GM23338 (cell line): ENCODE data around the gene MMP25. TPM values are rescaled to one million over a fixed set of nuclear protein-coding genes. Genes with fewer than 3 reads are reported as not detected.

Experiments used
- ATAC-seq: fragments of 200-7000 bp; cut with Tn5 transposase; 3 replicates; pipeline ENCODE4 v1.9.1; 2020
- DNase-seq: peaks from one replicate; pipeline ENCODE4 v3.0.0-alpha.2; 2015; ENCODE audit warnings: low spot score
- H2AFZ ChIP-seq: fragments of 200-600 bp; sonication (generic); 2 replicates; pipeline ENCODE4 v1.8.0; 2016; ENCODE audit warnings: antibody characterized with exemption, mild to moderate bottlenecking, moderate library complexity
- H3F3A ChIP-seq: fragments of 200-600 bp; sonication (generic); replicated peaks from 2 replicates; pipeline ENCODE4 v1.8.0; 2017; ENCODE audit warnings: antibody characterized with exemption, mixed run types, low read depth
- H3K27ac ChIP-seq: fragments of 200-600 bp; sonication (generic); 2 replicates; pipeline ENCODE4 v1.6.1; 2016; ENCODE audit warnings: low read depth
- H3K27me3 ChIP-seq: fragments of 200-600 bp; sonication (generic); 2 replicates; pipeline ENCODE4 v1.8.0; 2016; ENCODE audit warnings: mild to moderate bottlenecking, mixed run types, moderate library complexity; ENCODE audit not compliant: insufficient read depth
- H3K36me3 ChIP-seq: fragments of 200-600 bp; sonication (generic); 2 replicates; pipeline ENCODE4 v1.8.0; 2016; ENCODE audit warnings: mild to moderate bottlenecking; ENCODE audit not compliant: insufficient read depth
- H3K4me1 ChIP-seq: fragments of 200-600 bp; sonication (generic); 2 replicates; pipeline ENCODE4 v1.8.0; 2016; ENCODE audit warnings: mild to moderate bottlenecking, moderate library complexity; ENCODE audit not compliant: insufficient read depth
- H3K4me2 ChIP-seq: fragments of 200-600 bp; sonication (generic); 2 replicates; pipeline ENCODE4 v1.7.1; 2017; ENCODE audit warnings: mixed run types
- H3K4me3 ChIP-seq: fragments of 200-600 bp; sonication (generic); 2 replicates; pipeline ENCODE4 v1.6.1; 2016; ENCODE audit warnings: mixed run types
- H3K79me2 ChIP-seq: fragments of 200-600 bp; sonication (generic); replicated peaks from 2 replicates; pipeline ENCODE4 v1.8.0; 2017; ENCODE audit warnings: mild to moderate bottlenecking; ENCODE audit not compliant: insufficient read depth
- H3K9me2 ChIP-seq: fragments of 200-600 bp; sonication (generic); 2 replicates; pipeline ENCODE4 v1.8.0; 2017; ENCODE audit not compliant: insufficient read depth
- H4K20me1 ChIP-seq: fragments of 200-600 bp; sonication (generic); replicated peaks from 2 replicates; pipeline ENCODE4 v1.8.0; 2017; ENCODE audit warnings: mild to moderate bottlenecking; ENCODE audit not compliant: insufficient read depth
- H3K27ac Mint-ChIP-seq: 2 replicates; pipeline ENCODE4 v1.8.0; 2020; ENCODE audit warnings: inconsistent platforms, mild to moderate bottlenecking, moderate library complexity, mixed read lengths
- H3K27me3 Mint-ChIP-seq: 3 replicates; pipeline ENCODE4 v1.8.0; 2022; ENCODE audit warnings: low read depth, mild to moderate bottlenecking, moderate library complexity, mixed read lengths, inconsistent platforms; ENCODE audit not compliant: insufficient read depth, poor library complexity
- H3K36me3 Mint-ChIP-seq: 3 replicates; pipeline ENCODE4 v1.8.0; 2021; ENCODE audit warnings: low read depth, mild to moderate bottlenecking, inconsistent platforms, moderate library complexity, mixed read lengths
- H3K4me1 Mint-ChIP-seq: 3 replicates; pipeline ENCODE4 v1.8.0; 2020; ENCODE audit warnings: mild to moderate bottlenecking, inconsistent platforms, mixed read lengths
- H3K4me3 Mint-ChIP-seq: 3 replicates; pipeline ENCODE4 v1.8.0; 2021; ENCODE audit warnings: moderate library complexity, mild to moderate bottlenecking, inconsistent platforms, mixed read lengths
- H3K9me3 Mint-ChIP-seq: 3 replicates; pipeline ENCODE4 v1.8.0; 2020; ENCODE audit warnings: moderate library complexity, mild to moderate bottlenecking, inconsistent platforms, mixed read lengths
- CREB1 ChIP-seq: fragments of 250-450 bp; sonication (Bioruptor Pico); IDR thresholded peaks from 2 replicates; pipeline ENCODE4 v1.5.0; 2020; ENCODE audit warnings: low read depth, mild to moderate bottlenecking, moderate library complexity
- EZH2 ChIP-seq: fragments of 200-600 bp; sonication (generic); IDR thresholded peaks from one replicate; pipeline ENCODE4 v1.8.0; 2017; ENCODE audit warnings: antibody characterized with exemption, mild to moderate bottlenecking, low read depth; ENCODE audit not compliant: unreplicated experiment
- JUNB ChIP-seq: IDR thresholded peaks from one replicate; pipeline ENCODE4 v1.6.1; 2016; ENCODE audit warnings: antibody characterized with exemption; ENCODE audit not compliant: unreplicated experiment
- NANOG ChIP-seq: IDR thresholded peaks from 2 replicates; pipeline ENCODE4 v1.6.1; 2016; ENCODE audit warnings: antibody characterized with exemption, borderline replicate concordance
- POLR2AphosphoS5 ChIP-seq: IDR thresholded peaks from 2 replicates; pipeline ENCODE4 v1.6.1; 2016; ENCODE audit warnings: antibody characterized with exemption, low read depth
- STAT1 ChIP-seq: IDR thresholded peaks from one replicate; pipeline ENCODE4 v1.6.1; 2016; ENCODE audit warnings: antibody characterized with exemption; ENCODE audit not compliant: unreplicated experiment
- ZNF114 ChIP-seq: fragments of 250-450 bp; sonication (Bioruptor Pico); IDR thresholded peaks from 2 replicates; pipeline ENCODE4 v1.5.0; 2020; ENCODE audit warnings: mild to moderate bottlenecking, moderate library complexity
- ZNF331 ChIP-seq: fragments of 250-450 bp; sonication (Bioruptor Pico); IDR thresholded peaks from 2 replicates; pipeline ENCODE4 v1.5.0; 2020; ENCODE audit warnings: low read depth, mild to moderate bottlenecking, moderate library complexity
- polyA plus RNA-seq: library from polyadenylated mRNA; unstranded; fragments of >200 nt; fragmentation: Nextera tagmentation; extraction: Ambion mirVana; gene quantifications from 2 replicates; pipeline ENCODE4 v1.2.1, GENCODE V29; 2016
- total RNA-seq: library from RNA; depleted of rRNA; stranded (reverse); fragments of >200 nt; shearing (Covaris generic); gene quantifications from 2 replicates; pipeline ENCODE4 v1.2.3, GENCODE V29; 2014
- TF ChIP-seq, protein P1 (sequence below): IDR thresholded peaks from 2 replicates; pipeline ENCODE4 v1.6.1; 2016; ENCODE audit warnings: antibody characterized with exemption
- TF ChIP-seq, protein P2 (sequence below), 2 experiments: fragments of 200-600 bp in 1 of 2; sonication (generic) in 1 of 2; conservative IDR thresholded peaks; 2 replicates each; pipeline versions ENCODE4 v1.5.1 to v1.6.1; 2016 to 2017; ENCODE audit warnings: antibody characterized with exemption in 2 of 2, low read depth in 2 of 2, mild to moderate bottlenecking in 2 of 2, moderate library complexity in 1 of 2
- TF ChIP-seq, protein P3 (sequence below): IDR thresholded peaks from one replicate; pipeline ENCODE4 v1.6.1; 2018; ENCODE audit warnings: antibody characterized with exemption; ENCODE audit not compliant: unreplicated experiment
- TF ChIP-seq, protein P4 (sequence below): fragments of 250-450 bp; sonication (Bioruptor Pico); IDR thresholded peaks from 2 replicates; pipeline ENCODE4 v1.5.0; 2020; ENCODE audit warnings: mild to moderate bottlenecking, moderate library complexity

MMP25 gene
- total and polyA plus RNA-seq, 2 experiments from 2014 or later: 7.7 to 15.9 TPM

DNA sequence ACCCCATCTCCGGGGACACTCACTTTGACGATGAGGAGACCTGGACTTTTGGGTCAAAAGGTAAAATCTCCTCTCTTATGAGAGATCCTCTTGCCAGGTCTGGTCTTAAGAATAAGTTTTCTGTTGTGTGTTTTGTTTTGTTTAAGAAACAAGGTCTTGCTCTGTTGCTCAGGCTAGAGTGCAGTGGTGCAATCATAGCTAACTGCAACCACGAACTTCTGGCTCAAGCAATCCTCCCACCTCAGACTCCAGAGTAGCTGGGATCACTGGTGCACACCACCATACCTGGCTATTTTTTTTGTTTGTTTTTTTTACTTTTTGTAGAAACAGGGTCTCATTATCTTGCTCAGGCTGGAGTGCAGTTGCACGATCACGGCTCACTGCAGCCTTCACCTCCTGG is 4.1 kb downstream of the MMP25 start:
- DNase-seq (no peak), ATAC-seq (no peak)
- H3K27me3 Mint-ChIP-seq: peaks cover 25% of the 10 kb centered on the region
- peaks cover 45% of the 10 kb centered on the region for H3K36me3 Mint-ChIP-seq
- no peak overlapping the region for H3K4me3 ChIP-seq
- H3K9me2 ChIP-seq: no peaks in the 10 kb centered on the region
- H3K4me3 Mint-ChIP-seq: no peak overlapping the region
- peaks cover 9% of the 10 kb centered on the region; the same call in 1 of the 2 replicates for H3K4me1 ChIP-seq
- H3K4me2 ChIP-seq: no peak overlapping the region
- peaks cover 27% of the 10 kb centered on the region for H3K27me3 ChIP-seq
- H3K79me2 ChIP-seq: no peaks in the 10 kb centered on the region; the same call in 1 of the 2 replicates
- H3K27ac Mint-ChIP-seq: no peak overlapping the region
- H3K4me1 Mint-ChIP-seq: peaks cover 14% of the 10 kb centered on the region
- no peak overlapping the region for H3K27ac ChIP-seq
- H3K9me3 Mint-ChIP-seq: peaks cover 4% of the 10 kb centered on the region; the same call in 2 of the 3 replicates
- H3K36me3 ChIP-seq: no peaks in the 10 kb centered on the region
- peaks cover 7% of the 10 kb centered on the region for H4K20me1 ChIP-seq
- TF ChIP-seq, protein P1, sequence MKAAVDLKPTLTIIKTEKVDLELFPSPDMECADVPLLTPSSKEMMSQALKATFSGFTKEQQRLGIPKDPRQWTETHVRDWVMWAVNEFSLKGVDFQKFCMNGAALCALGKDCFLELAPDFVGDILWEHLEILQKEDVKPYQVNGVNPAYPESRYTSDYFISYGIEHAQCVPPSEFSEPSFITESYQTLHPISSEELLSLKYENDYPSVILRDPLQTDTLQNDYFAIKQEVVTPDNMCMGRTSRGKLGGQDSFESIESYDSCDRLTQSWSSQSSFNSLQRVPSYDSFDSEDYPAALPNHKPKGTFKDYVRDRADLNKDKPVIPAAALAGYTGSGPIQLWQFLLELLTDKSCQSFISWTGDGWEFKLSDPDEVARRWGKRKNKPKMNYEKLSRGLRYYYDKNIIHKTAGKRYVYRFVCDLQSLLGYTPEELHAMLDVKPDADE: no peak
- TF ChIP-seq, protein P2, sequence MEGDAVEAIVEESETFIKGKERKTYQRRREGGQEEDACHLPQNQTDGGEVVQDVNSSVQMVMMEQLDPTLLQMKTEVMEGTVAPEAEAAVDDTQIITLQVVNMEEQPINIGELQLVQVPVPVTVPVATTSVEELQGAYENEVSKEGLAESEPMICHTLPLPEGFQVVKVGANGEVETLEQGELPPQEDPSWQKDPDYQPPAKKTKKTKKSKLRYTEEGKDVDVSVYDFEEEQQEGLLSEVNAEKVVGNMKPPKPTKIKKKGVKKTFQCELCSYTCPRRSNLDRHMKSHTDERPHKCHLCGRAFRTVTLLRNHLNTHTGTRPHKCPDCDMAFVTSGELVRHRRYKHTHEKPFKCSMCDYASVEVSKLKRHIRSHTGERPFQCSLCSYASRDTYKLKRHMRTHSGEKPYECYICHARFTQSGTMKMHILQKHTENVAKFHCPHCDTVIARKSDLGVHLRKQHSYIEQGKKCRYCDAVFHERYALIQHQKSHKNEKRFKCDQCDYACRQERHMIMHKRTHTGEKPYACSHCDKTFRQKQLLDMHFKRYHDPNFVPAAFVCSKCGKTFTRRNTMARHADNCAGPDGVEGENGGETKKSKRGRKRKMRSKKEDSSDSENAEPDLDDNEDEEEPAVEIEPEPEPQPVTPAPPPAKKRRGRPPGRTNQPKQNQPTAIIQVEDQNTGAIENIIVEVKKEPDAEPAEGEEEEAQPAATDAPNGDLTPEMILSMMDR (conservative IDR thresholded peaks at IDR 0.05; ENCODE audit: low read depth in 2 of 2): no peak
- no peak for TF ChIP-seq POLR2AphosphoS5
- TF ChIP-seq, protein P3, sequence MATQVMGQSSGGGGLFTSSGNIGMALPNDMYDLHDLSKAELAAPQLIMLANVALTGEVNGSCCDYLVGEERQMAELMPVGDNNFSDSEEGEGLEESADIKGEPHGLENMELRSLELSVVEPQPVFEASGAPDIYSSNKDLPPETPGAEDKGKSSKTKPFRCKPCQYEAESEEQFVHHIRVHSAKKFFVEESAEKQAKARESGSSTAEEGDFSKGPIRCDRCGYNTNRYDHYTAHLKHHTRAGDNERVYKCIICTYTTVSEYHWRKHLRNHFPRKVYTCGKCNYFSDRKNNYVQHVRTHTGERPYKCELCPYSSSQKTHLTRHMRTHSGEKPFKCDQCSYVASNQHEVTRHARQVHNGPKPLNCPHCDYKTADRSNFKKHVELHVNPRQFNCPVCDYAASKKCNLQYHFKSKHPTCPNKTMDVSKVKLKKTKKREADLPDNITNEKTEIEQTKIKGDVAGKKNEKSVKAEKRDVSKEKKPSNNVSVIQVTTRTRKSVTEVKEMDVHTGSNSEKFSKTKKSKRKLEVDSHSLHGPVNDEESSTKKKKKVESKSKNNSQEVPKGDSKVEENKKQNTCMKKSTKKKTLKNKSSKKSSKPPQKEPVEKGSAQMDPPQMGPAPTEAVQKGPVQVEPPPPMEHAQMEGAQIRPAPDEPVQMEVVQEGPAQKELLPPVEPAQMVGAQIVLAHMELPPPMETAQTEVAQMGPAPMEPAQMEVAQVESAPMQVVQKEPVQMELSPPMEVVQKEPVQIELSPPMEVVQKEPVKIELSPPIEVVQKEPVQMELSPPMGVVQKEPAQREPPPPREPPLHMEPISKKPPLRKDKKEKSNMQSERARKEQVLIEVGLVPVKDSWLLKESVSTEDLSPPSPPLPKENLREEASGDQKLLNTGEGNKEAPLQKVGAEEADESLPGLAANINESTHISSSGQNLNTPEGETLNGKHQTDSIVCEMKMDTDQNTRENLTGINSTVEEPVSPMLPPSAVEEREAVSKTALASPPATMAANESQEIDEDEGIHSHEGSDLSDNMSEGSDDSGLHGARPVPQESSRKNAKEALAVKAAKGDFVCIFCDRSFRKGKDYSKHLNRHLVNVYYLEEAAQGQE: no peak
- no peak for TF ChIP-seq ZNF331 (CRISPR knock-in tag)
- no peak for TF ChIP-seq JUNB
- no peak for TF ChIP-seq STAT1
- no peak for TF ChIP-seq ZNF114 (CRISPR knock-in tag)
- TF ChIP-seq, protein P4, sequence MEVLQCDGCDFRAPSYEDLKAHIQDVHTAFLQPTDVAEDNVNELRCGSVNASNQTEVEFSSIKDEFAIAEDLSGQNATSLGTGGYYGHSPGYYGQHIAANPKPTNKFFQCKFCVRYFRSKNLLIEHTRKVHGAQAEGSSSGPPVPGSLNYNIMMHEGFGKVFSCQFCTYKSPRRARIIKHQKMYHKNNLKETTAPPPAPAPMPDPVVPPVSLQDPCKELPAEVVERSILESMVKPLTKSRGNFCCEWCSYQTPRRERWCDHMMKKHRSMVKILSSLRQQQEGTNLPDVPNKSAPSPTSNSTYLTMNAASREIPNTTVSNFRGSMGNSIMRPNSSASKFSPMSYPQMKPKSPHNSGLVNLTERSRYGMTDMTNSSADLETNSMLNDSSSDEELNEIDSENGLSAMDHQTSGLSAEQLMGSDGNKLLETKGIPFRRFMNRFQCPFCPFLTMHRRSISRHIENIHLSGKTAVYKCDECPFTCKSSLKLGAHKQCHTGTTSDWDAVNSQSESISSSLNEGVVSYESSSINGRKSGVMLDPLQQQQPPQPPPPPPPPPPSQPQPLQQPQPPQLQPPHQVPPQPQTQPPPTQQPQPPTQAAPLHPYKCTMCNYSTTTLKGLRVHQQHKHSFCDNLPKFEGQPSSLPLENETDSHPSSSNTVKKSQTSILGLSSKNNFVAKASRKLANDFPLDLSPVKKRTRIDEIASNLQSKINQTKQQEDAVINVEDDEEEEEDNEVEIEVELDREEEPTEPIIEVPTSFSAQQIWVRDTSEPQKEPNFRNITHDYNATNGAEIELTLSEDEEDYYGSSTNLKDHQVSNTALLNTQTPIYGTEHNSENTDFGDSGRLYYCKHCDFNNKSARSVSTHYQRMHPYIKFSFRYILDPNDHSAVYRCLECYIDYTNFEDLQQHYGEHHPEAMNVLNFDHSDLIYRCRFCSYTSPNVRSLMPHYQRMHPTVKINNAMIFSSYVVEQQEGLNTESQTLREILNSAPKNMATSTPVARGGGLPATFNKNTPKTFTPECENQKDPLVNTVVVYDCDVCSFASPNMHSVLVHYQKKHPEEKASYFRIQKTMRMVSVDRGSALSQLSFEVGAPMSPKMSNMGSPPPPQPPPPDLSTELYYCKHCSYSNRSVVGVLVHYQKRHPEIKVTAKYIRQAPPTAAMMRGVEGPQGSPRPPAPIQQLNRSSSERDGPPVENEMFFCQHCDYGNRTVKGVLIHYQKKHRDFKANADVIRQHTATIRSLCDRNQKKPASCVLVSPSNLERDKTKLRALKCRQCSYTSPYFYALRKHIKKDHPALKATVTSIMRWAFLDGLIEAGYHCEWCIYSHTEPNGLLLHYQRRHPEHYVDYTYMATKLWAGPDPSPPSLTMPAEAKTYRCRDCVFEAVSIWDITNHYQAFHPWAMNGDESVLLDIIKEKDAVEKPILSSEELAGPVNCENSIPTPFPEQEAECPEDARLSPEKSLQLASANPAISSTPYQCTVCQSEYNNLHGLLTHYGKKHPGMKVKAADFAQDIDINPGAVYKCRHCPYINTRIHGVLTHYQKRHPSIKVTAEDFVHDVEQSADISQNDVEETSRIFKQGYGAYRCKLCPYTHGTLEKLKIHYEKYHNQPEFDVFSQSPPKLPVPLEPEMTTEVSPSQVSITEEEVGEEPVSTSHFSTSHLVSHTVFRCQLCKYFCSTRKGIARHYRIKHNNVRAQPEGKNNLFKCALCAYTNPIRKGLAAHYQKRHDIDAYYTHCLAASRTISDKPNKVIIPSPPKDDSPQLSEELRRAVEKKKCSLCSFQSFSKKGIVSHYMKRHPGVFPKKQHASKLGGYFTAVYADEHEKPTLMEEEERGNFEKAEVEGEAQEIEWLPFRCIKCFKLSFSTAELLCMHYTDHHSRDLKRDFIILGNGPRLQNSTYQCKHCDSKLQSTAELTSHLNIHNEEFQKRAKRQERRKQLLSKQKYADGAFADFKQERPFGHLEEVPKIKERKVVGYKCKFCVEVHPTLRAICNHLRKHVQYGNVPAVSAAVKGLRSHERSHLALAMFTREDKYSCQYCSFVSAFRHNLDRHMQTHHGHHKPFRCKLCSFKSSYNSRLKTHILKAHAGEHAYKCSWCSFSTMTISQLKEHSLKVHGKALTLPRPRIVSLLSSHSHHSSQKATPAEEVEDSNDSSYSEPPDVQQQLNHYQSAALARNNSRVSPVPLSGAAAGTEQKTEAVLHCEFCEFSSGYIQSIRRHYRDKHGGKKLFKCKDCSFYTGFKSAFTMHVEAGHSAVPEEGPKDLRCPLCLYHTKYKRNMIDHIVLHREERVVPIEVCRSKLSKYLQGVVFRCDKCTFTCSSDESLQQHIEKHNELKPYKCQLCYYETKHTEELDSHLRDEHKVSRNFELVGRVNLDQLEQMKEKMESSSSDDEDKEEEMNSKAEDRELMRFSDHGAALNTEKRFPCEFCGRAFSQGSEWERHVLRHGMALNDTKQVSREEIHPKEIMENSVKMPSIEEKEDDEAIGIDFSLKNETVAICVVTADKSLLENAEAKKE (CRISPR knock-in tag): no peak
- no peak for TF ChIP-seq CREB1 (CRISPR knock-in tag)
- no peak for TF ChIP-seq NANOG
- no peak for TF ChIP-seq EZH2
- H2AFZ ChIP-seq: no peak overlapping the region
- peaks cover 11% of the 10 kb centered on the region for H3F3A ChIP-seq
